ENCODE results near the gene FAM171A2. TPM values are rescaled to one million over a fixed set of nuclear protein-coding genes. Genes with fewer than 3 reads are reported as not detected.

FAM171A2 gene
- total and polyA plus RNA-seq, 2 of the 8 experiments (the other 6 are each of a cell fraction or from before 2014, with no cell fraction given): 21.9 to 24.1 TPM

DNA sequence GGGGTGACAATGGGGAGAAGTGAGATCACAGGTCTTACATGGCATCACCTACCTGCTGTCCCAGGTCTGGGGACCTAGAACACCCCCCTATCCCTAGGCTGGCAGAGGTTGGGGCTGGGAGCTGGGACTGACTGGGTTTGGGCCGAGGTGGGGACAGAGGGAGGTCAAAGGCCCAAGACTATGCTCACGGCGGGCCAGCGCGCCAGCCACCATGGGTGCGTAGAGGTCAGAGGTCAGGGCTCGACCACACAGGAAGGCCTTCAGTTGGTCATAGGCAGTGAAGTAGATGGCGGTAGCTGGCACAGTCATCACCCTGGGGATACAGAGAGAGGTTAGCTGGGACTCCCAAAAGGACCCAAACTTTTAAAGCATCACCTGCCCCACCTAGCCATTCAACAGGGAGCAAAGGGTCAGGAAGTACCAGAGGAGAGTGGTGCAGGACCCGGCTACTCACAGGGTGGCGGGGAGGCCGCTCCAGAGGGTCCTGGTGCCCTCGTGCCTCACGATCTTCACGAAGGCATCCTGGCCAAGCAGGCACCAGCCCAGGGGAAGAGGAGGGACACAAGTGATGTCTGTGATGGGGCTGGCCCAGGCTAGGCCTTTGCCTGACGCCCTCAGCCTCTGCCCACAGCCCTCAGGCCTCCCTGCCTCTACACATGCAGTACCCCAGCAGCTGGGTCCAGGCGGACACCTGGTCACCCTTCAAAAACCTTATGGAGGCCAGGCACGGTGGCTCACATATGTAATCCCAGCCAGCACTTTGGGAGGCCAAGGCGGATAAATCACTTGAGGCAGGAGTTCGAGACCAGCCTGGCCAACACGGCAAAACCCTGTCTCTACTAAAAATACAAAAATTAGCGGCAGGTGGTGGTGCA lies 42.2 kb downstream of the FAM171A2 start (continued):
- TF ChIP-seq EP300 (IDR thresholded peaks at IDR 0.05; ENCODE audit: borderline replicate concordance in 1 of 2, low read depth in 2 of 2, low read length in 2 of 2): no peak
- TF ChIP-seq, protein P1, sequence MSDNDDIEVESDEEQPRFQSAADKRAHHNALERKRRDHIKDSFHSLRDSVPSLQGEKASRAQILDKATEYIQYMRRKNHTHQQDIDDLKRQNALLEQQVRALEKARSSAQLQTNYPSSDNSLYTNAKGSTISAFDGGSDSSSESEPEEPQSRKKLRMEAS (IDR thresholded peaks at IDR 0.05): no peak
- no peak for TF ChIP-seq HDAC2 (IDR thresholded peaks at IDR 0.05; ENCODE audit: borderline replicate concordance in 1 of 2, low read depth in 2 of 2, low read length in 2 of 2)

Data from H1 (cell line).